ENCODE data around the gene EIF2AK2. TPM values are rescaled to one million over a fixed set of nuclear protein-coding genes. Genes with fewer than 3 reads are reported as not detected.
"Not testable (repeated sequence)": the region's sequence is repeated elsewhere in the genome, so short reads cannot be mapped to it uniquely, and the experiment has no call there.

EIF2AK2 gene
- 10 to 100 TPM; 23.7 to 28.4 (median 27.8) TPM for total RNA-seq

DNA sequence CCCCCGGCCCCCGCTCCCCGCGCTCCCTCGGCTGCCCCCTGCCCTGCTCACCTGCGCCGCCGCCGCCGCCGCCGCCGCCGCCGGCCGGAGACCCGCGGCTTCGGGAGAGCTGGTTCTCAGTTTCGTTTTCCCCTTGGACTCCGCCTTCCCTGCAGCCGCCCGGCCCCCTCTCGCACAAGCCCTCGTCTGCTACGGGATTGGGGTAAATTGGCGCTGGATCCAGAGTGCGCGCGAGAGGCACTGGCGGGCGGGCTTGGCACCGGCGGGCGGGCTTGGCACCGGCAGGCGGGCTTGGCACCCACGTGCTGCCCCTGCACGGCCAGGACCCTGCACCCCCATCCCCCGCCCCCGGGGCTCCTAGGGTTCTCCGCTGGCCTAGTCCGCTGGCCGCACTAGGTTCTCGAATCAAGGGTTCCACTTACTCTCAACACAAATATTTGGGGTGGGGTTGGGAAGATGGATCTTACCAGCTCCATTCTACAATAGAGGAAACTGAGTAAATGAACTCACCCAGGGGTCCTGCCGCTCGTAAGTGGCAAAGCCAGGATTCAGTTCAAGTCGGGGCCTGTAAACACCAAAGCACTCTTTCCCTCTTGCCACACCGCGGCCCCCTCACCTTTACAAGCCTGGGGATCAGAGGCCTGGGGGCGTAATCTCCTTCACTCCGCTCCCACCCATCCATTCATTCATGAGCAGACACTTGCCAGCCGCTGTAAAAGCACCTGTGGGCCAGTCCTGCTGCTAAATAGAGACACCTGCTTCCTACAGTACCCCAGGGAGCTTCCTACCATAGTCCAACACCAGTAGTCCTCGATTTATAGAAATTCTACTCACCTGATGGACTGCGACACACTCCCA lies at the start of gene EIF2AK2:
TSS of gene EIF2AK2 (minus strand) at position 124 of the 858 bp plus-strand sequence. CDS start 9,174 bp downstream, outside the sequence.
- Histone ChIP-seq H3K4me3 (peak within 1 kb of the TSS; percentile 70 to 100 (median 90)), H3K9me3 (no peaks in the 10 kb centered on the region), H3K27ac (replicated peaks in 1 of 4) (peak within 1 kb of the TSS; percentile 86 to 95 (median 92)), H3K36me3 (peaks cover 0 to 5% (median 0%) of the 10 kb centered on the region in 4 donors), H3K27me3 (no peaks in the 10 kb centered on the region), H3K4me1 (peaks cover 11 to 31% (median 23%) of the 10 kb centered on the region in 4 donors)
- DNase-seq (ENCODE audit: extremely low spot score): no peak
- TF ChIP-seq EP300 (IDR thresholded peaks at IDR 0.05) (no peak), POLR2AphosphoS5 (IDR thresholded peaks at IDR 0.05) (peak; percentile 58 to 67)
- WGBS: 27% methylated on average over 18 of the region's 55 CpGs
- intact Hi-C loops (cut with DNase I): loop anchor here (5.0 kb wide), 1 partner anchor 75 kb away; the partner anchor contains the start of genes CEBPZ and NDUFAF7

DNA sequence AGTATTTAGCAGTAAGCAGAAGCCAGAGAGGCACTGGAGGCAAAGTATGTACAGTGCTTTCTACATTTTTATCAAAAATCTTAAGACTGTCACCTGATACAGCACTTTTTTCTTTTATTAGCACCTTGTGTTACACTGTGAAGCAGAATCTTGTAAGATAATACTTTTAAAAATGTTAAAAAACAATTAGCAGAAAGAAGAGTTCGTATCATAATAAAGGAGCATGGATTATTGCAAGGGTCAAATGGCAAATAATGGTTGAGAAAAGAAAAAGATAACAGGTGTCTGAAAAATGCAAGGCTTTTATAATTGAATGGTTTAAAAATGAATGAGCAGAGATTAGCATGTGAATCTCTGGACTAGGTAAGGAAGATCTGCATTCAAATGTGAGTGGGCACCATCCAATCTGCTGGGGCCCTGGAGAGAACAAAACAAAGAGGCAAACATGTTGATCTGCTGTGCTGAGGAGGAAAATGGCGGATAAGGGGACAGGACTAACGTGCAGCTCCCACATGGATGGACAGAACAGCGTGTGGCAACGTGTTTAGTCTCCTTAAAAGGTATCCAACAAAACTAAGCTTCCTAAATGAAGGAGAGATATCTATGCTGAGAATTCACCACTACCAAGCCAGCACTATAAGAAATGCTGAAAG lies 49.0 kb upstream of the EIF2AK2 start:
- TF ChIP-seq EP300 (IDR thresholded peaks at IDR 0.05) (no peak), POLR2A (IDR thresholded peaks at IDR 0.05; ENCODE audit: low read depth) (no peak), POLR2AphosphoS5 (IDR thresholded peaks at IDR 0.05) (no peak)
- TF ChIP-seq, protein P1, sequence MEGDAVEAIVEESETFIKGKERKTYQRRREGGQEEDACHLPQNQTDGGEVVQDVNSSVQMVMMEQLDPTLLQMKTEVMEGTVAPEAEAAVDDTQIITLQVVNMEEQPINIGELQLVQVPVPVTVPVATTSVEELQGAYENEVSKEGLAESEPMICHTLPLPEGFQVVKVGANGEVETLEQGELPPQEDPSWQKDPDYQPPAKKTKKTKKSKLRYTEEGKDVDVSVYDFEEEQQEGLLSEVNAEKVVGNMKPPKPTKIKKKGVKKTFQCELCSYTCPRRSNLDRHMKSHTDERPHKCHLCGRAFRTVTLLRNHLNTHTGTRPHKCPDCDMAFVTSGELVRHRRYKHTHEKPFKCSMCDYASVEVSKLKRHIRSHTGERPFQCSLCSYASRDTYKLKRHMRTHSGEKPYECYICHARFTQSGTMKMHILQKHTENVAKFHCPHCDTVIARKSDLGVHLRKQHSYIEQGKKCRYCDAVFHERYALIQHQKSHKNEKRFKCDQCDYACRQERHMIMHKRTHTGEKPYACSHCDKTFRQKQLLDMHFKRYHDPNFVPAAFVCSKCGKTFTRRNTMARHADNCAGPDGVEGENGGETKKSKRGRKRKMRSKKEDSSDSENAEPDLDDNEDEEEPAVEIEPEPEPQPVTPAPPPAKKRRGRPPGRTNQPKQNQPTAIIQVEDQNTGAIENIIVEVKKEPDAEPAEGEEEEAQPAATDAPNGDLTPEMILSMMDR (IDR thresholded peaks at IDR 0.05): no peak

DNA sequence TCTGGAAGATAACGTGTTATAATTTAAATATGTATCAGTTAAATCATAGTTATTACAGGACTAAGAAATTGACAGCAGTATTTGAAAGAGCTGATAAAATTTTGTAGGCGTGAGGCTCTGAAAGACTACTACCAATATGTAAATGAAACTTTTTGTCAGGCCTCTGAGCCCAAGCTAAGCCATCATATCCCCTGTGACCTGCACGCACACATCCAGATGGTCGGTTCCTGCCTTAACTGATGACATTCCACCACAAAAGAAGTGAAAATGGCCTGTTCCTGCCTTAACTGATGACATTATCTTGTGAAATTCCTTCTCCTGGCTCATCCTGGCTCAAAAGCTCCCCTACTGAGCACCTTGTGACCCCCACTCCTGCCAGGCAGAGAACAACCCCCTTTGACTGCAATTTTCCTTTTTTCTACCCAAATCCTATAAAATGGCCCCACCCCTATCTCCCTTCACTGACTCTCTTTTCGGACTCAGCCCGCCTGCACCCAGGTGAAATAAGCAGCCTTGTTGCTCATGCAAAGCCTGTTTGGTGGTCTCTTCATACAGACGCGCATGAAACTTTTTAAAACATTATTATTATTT lies 48.4 kb upstream of the EIF2AK2 start:
- H3K27ac ChIP-seq (replicated peaks in 1 of 4); H3K4me1 ChIP-seq; DNase-seq (ENCODE audit: extremely low spot score); H3K4me3 ChIP-seq; intact Hi-C loops (cut with DNase I); H3K27me3 ChIP-seq: not testable (repeated sequence)
- Histone ChIP-seq H3K36me3 (peaks cover 56 to 96% (median 87%) of the 10 kb centered on the region in 4 donors), H3K9me3 (peaks cover 2 to 24% (median 15%) of the 10 kb centered on the region in 4 donors)
- 85% methylated on average over 8 of the region's 8 CpGs for WGBS

More for the DNA sequence above, 49.0 kb upstream of the EIF2AK2 start:
- intact Hi-C loops (cut with DNase I): no loop called here
- no peaks in the 10 kb centered on the region for H3K4me1 ChIP-seq
- no peak overlapping the region for H3K27ac ChIP-seq (replicated peaks in 1 of 4)
- H3K9me3 ChIP-seq: peaks cover 2 to 24% (median 15%) of the 10 kb centered on the region in 4 donors
- 89% methylated on average over 5 of the region's 5 CpGs for WGBS
- DNase-seq (ENCODE audit: extremely low spot score): no peak
- H3K27me3 ChIP-seq: no peaks in the 10 kb centered on the region
- peaks cover 55 to 96% (median 88%) of the 10 kb centered on the region in 4 donors for H3K36me3 ChIP-seq
- H3K4me3 ChIP-seq: no peak overlapping the region

DNA sequence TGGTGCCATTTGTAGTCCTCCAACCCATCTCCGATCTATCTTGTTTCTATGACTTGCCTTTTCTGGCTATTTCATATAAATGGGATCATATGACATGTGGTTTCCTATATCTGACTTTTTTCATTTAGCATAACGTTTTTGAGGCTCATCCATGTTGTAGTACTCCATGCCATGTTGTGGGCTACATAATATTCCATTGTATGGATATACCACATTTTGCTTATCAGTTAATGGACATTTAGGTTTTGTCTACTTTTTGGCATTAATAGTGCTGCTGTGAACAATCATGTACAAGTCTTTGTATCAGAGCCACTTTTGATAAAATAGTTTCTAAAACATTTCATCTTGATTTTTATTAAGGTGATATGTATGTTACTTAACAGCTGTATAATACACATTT lies 46.9 kb upstream of the EIF2AK2 start:
- 91% methylated on average over 2 of the region's 2 CpGs for WGBS
- DNase-seq (ENCODE audit: extremely low spot score): no peak
- intact Hi-C loops (cut with DNase I): no loop called here
- Histone ChIP-seq H3K4me3 (no peak overlapping the region), H3K4me1 (peaks cover 0 to 6% (median 4%) of the 10 kb centered on the region in 4 donors), H3K27ac (replicated peaks in 1 of 4) (no peak overlapping the region), H3K27me3 (no peaks in the 10 kb centered on the region), H3K9me3 (peaks cover 2 to 12% (median 6%) of the 10 kb centered on the region in 4 donors), H3K36me3 (peaks cover 41 to 86% (median 73%) of the 10 kb centered on the region in 4 donors)
- no peak for TF ChIP-seq POLR2A (IDR thresholded peaks at IDR 0.05; ENCODE audit: low read depth)
- TF ChIP-seq, protein P1 (IDR thresholded peaks at IDR 0.05): no peak
- no peak for TF ChIP-seq EP300 (IDR thresholded peaks at IDR 0.05)
- TF ChIP-seq POLR2AphosphoS5 (IDR thresholded peaks at IDR 0.05): no peak

DNA sequence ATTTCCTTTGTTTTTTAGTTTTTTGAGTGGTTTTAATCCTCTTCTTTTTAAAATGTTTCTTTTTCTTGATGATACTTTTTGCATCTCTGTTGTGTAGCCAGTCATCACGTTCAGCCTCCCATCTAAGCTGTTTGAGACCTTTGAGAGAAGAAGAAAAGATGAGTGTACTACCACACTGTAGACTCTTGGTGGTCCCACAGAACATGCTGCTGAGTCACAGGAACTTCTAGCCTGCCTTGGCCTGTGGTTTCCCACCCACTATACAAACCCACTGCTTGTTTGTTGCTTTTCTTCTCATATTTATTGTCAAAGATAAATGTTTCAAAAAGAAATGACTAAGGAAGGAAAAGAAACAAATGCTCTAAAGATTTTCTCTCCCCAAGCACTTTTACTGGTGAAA lies 45.0 kb upstream of the EIF2AK2 start:
- 83% methylated on average over 1 of the region's 1 CpG for WGBS
- Histone ChIP-seq H3K27me3 (no peaks in the 10 kb centered on the region), H3K27ac (replicated peaks in 1 of 4) (no peak overlapping the region), H3K4me3 (no peak overlapping the region), H3K4me1 (peaks cover 12 to 25% (median 22%) of the 10 kb centered on the region in 4 donors), H3K36me3 (peaks cover 32 to 69% (median 63%) of the 10 kb centered on the region in 4 donors), H3K9me3 (peaks cover 0 to 7% (median 4%) of the 10 kb centered on the region in 4 donors)
- TF ChIP-seq POLR2AphosphoS5 (IDR thresholded peaks at IDR 0.05) (no peak), EP300 (IDR thresholded peaks at IDR 0.05) (no peak), POLR2A (IDR thresholded peaks at IDR 0.05; ENCODE audit: low read depth) (no peak)
- TF ChIP-seq, protein P1 (IDR thresholded peaks at IDR 0.05): no peak
- intact Hi-C loops (cut with DNase I): no loop called here
- DNase-seq (ENCODE audit: extremely low spot score): no peak
